H7 (cell line): ENCODE data around the gene UBE2E2. TPM values are rescaled to one million over a fixed set of nuclear protein-coding genes. Genes with fewer than 3 reads are reported as not detected.
A peak's percentile ranks its signal among the peaks of the same experiment; 100 is the strongest.

Experiments
- DNase-seq: peaks from one replicate; pipeline ENCODE4 v3.0.0; 2012
- H3K27me3 ChIP-seq: 2 replicates; pipeline ENCODE4 v1.6.0; 2011; ENCODE audit warnings: mild to moderate bottlenecking, low read length; ENCODE audit not compliant: control insufficient read depth, insufficient read depth
- H3K36me3 ChIP-seq: replicated peaks from 2 replicates; pipeline ENCODE4 v1.5.1; 2011; ENCODE audit warnings: low read length; ENCODE audit not compliant: control insufficient read depth, insufficient read depth
- H3K4me3 ChIP-seq: 2 replicates; pipeline ENCODE4 v1.5.1; 2011; ENCODE audit warnings: low read depth, mild to moderate bottlenecking, control low read depth, low read length, moderate library complexity; ENCODE audit not compliant: insufficient read depth
- total RNA-seq: library from RNA; depleted of rRNA; stranded (reverse); fragments of >200 nt; shearing (Covaris generic); gene quantifications from 2 replicates; pipeline ENCODE4 v1.2.3, GENCODE V29; 2014; rRNA removed

Gene UBE2E2
- 56.8 and 78.5 TPM in 2 replicates for total RNA-seq

DNA sequence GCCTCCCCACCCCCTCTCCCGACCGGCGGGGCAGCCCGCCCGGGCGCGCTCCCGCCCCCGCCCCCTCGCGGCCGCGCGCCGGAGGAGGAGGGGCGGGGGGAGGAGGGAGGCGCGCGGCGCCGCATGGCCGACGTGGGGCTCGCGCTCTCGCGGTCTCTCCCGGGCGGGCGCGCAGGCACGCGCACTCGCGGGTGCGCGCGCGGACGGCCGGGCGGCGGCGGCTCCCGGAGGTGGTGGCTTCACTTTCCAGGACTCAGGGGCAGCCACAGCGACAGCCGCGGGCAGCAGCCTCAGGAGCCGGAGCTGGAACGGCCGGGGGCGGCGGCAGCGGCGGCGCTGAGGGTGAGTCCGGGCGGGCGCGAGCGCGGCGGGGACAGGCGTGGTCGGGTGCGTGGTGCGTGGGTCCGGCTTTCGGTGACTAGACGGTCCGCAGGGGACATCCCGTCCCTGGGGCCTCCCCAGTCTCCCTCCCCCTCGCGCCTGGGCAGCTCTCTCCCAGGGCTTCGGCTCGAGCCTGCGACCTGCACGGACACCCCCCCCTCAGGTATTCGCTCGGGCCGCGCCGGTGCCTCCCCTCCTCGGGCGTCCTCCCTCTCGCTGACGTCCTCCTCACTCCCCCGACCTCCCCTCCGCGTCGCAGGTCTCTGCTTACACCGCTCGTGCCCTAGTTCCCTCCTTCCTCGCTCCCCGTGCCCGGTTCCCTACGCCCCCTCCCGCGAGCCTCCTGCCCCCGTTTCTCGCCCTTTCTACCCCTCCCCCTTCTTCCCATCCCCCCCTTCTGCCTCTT lies at the start of gene UBE2E2:
Gene UBE2E2, plus strand, starts transcription at position 407 of the 787 bp plus-strand sequence.
- DNase-seq, result peak; percentile 98
- Histone ChIP-seq H3K4me3 (peak within 1 kb of the TSS; percentile 96), H3K27me3 (peaks cover 7% of the 10 kb centered on the region), H3K36me3 (no peaks in the 10 kb centered on the region)

DNA sequence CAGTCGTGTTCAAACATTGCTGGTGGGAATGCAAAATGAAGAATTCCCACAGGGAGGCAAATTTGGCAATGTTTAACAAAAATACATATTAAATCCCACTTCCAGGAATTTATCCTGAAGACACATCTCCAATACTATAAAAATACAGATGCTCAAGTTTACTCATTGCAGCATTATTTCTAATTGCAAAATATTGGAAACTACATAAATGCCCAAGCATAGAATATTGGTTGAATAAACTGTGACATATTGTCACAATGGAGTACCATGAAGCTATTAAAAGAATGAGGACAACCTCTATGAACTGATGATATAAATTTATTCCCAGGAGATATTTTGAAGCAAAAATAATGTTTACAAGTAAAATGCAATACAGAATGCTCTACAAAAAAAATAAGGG lies 49.7 kb upstream of the UBE2E2 start:
- Histone ChIP-seq H3K27me3 (no peaks in the 10 kb centered on the region), H3K4me3 (no peak overlapping the region), H3K36me3 (no peaks in the 10 kb centered on the region)
- no peak for DNase-seq

DNA sequence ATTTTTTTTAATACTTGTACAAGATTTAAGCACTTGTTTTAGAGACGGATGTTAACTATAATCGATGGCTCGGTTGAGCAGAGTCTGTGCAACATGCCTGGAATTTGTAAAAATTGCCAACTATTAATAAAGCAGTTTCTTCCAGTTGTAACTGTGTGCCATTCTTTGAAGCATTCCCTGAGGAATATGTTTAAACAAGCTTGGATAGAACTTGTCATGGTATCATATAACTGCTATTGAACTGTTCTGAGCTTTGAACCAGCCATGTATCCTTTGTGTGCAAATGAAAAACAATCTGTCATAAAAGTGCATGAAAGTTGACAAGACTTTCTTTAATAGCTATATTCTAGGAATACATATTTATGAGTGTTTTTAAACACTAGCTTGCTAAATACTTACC lies 45.8 kb upstream of the UBE2E2 start:
- H3K36me3 ChIP-seq, result no peaks in the 10 kb centered on the region
- no peak overlapping the region for H3K4me3 ChIP-seq
- H3K27me3 ChIP-seq, result no peaks in the 10 kb centered on the region
- DNase-seq, result no peak

DNA sequence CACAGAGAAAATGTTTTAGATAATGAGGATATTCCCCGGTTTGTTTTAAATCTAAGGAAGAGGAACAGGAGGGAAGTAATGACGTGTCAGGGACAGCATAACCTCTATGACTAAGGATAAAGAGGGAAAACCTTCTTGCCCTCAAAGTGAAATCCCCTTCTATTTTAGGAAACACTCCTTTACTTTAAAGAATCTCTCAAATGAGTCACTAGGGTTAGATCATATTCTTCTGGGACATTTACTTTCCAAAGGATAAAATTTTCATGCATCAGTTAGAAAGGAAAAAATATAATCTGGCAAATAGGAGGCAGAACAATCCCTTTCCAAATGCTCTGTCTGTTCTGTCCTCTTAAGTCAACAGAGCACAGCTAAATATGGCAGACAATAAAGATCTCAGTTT lies 43.2 kb upstream of the UBE2E2 start:
- no peak for DNase-seq
- no peaks in the 10 kb centered on the region for H3K36me3 ChIP-seq
- no peak overlapping the region for H3K4me3 ChIP-seq
- H3K27me3 ChIP-seq, result no peaks in the 10 kb centered on the region

DNA sequence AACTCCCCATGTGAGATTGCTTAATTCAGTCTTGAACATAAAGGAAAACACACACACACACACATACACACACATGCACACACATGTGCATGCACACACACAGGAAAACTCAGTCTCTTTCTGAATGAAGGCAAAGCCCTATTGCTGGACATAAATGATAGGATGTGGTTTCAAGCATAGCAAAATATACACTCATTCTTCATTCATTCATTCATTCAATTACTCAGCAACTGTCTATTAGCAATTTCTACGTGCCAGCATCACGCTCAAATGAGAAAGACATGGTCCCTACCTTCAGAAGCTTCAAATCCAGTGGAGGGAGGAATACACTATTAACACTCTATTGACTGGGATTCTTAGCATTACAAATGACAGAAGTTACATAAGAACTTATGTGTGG lies 41.8 kb upstream of the UBE2E2 start:
- DNase-seq, result no peak
- H3K27me3 ChIP-seq, result no peaks in the 10 kb centered on the region
- H3K4me3 ChIP-seq, result no peak overlapping the region
- H3K36me3 ChIP-seq, result no peaks in the 10 kb centered on the region

DNA sequence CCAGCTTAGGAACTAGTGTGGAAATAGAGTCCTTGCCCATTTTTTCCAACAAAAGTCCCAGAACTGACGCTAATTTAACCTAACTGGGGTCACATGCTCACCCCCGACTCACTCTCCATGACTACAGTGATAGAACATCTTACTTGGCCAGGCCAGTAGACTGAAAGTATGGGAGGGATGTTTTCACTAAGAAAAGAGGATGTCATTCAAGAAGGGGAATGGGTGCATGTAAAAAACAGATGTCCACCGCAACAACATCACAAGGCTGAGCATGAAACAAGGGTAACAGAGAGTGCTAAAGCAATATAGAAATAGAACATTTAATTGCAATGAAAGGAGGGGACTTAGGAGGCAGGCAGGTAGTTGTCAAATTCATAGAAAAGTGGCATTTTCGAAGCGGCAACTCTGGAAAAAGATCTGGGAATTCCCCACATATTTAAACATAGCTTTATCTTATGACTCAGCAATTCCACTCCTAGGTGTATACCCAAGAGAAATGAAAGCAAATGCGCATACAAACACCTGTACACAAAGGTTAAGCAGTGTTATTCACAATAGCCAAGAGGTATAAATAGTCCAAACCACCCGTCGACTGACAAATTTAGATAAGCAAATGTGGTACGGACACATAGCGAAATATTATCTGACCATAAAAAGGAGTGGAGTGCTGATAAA lies 41.1 kb upstream of the UBE2E2 start:
- Histone ChIP-seq H3K4me3 (no peak overlapping the region), H3K36me3 (no peaks in the 10 kb centered on the region), H3K27me3 (no peaks in the 10 kb centered on the region)
- no peak for DNase-seq

DNA sequence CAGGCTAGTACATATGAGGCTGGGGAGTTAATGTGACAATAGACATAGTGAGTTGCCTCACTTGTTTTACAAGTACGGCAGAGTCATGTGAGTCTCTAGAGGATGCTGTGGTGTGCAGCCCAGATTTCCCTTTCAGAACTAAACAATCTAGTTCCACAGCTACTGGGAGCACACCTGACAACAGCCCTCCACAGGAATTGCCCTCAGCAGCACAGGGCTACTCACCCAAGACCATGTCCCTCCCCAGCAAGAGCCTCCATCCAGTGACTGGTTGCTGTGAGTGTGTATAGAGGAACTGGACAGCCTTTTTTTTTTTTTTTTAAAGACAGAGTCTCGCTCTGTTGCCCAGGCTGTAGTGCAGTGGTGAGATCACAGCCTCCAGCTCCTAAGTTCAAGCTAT lies 40.2 kb upstream of the UBE2E2 start:
- no peak for DNase-seq
- H3K36me3 ChIP-seq, result no peaks in the 10 kb centered on the region
- H3K27me3 ChIP-seq, result no peaks in the 10 kb centered on the region
- H3K4me3 ChIP-seq, result no peak overlapping the region

DNA sequence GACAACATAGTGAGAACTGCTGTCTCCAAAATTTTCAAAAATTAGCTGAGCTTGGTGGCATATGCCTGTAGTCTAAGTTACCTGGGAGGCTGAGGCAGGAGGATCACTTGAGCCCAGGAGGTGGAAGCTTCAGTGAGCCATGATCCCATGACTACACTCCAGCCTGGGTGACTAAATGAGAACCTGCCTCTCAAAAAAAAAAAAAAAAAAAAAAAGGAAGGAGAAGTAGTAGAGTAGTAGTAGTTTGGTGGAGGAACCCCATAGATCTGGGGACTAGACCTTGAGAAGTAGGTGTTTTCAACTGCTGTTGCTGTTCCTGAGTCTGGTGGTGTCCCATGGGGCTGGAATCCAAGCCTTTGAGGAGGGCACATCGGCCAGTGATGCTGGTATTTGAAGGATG lies 38.4 kb upstream of the UBE2E2 start:
- Histone ChIP-seq H3K27me3 (no peaks in the 10 kb centered on the region), H3K36me3 (no peaks in the 10 kb centered on the region), H3K4me3 (no peak overlapping the region)
- no peak for DNase-seq

DNA sequence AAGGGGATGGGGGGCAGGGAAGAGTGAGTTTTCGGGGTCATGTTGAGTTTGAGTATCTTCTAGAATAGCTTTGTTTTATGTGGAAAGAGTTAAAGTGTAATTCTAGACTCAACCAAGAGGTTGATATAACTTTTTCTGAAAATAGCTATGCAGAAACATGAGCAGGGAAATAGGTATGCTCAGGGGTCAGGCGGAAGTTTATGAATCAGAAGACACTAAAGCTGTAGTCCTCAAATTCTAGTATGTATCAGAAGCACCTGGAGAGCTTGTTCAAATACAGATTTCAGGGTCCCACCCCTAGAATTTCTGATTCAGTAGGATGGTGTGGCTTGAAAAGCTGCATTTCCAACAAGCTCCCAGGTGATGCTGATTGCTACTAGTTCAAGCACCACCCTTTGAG lies 37.6 kb upstream of the UBE2E2 start:
- H3K27me3 ChIP-seq, result no peaks in the 10 kb centered on the region
- DNase-seq, result no peak
- H3K4me3 ChIP-seq, result no peak overlapping the region
- no peaks in the 10 kb centered on the region for H3K36me3 ChIP-seq

DNA sequence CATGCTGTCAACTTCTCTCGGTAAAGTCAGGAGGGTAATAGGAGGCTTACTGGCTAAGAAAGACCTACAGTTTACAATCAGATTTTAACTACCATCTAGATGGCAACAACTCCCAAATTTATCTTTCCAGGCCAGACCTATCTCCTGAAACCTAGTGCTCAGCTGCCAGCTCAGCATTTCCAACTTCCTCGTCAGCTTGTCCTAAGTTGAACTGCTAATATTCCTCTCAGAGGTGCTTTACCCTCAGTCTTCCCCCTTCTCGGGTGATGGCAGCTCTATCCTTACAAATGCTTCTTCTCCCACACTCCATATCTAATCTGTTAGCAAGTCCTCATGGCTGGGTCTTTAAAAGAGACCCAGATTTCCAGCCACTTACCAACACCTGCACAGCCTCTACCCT lies 36.9 kb upstream of the UBE2E2 start:
- Histone ChIP-seq H3K4me3 (no peak overlapping the region), H3K36me3 (no peaks in the 10 kb centered on the region), H3K27me3 (no peaks in the 10 kb centered on the region)
- DNase-seq, result no peak

DNA sequence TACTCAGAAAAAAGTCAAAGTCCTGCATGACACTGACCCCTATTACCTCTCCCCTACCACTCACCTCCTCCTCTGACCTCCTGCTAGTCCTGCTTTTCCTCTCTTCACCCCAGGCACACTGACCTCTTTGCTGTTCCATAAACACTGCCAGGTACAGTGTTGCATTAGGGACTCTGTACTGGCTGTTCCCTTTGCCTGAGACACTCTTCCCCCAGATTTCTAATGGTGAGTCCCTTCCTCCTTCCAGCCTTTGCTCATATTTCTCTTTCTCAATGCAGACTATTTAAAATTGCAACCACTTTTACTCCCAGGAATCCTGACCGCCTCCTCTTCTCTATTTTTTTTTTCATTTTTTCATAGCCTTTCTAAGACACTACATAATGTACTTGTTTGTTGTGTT lies 36.3 kb upstream of the UBE2E2 start:
- Histone ChIP-seq H3K36me3 (no peaks in the 10 kb centered on the region), H3K4me3 (no peak overlapping the region), H3K27me3 (no peaks in the 10 kb centered on the region)
- no peak for DNase-seq

DNA sequence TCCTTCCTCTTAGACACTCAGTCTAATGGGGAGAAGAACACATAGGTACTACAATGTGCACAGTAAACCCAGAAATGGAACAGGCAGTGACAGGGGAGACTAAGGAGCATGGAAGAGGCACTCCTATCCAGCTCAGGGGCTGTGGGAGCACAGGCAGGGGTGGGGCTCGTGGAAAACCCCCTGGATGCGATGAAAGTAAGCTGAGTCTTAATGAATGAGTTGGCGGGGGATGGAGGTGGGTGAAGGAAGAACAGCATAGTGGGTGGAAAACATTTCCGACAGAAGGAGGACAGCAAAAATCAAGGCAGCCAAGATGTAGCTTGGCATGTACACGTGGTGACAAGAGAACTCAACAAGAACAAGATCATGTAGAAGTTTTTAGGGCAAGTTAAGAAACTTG lies 33.6 kb upstream of the UBE2E2 start:
- Histone ChIP-seq H3K27me3 (no peaks in the 10 kb centered on the region), H3K36me3 (no peaks in the 10 kb centered on the region), H3K4me3 (no peak overlapping the region)
- no peak for DNase-seq

DNA sequence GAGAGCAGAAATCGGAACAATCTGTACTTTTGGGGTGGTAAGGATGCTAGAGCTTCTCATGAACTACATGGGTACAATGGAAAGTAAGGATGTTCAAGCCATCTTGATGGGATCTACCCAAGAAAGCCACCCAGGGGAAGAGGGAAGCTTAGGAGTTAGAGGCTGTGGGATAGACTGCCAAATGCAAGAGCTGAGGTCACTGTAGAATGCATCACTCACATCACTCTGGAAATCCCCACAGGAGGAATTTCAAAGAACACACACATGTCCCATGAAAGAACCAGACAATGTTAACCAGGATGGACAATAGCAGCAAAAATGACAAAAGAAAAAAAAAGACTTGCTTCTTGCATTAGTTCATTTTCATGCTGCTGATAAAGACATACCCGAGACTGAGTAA lies 32.8 kb upstream of the UBE2E2 start:
- no peaks in the 10 kb centered on the region for H3K36me3 ChIP-seq
- H3K4me3 ChIP-seq, result no peak overlapping the region
- no peak for DNase-seq
- H3K27me3 ChIP-seq, result no peaks in the 10 kb centered on the region

DNA sequence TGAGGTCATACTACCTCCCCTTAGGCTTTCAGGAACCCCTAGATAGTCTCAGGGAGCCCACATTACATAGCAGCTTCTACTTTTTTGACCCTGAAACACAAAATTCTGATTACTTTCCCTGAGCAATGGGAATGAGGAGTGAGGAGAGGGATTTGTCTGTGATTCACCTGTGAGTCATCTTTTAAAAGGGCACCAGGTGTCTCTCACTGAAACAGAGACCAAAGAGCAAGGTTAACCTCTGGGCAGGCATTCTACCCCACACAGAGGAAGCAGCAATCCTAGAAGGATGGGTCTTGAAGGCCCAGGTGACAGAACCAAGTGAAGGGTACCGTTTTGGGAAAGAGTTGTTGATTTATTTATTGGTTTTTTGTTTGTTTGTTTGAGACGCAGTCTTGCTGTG lies 31.1 kb upstream of the UBE2E2 start:
- Histone ChIP-seq H3K4me3 (no peak overlapping the region), H3K36me3 (no peaks in the 10 kb centered on the region), H3K27me3 (no peaks in the 10 kb centered on the region)
- no peak for DNase-seq

DNA sequence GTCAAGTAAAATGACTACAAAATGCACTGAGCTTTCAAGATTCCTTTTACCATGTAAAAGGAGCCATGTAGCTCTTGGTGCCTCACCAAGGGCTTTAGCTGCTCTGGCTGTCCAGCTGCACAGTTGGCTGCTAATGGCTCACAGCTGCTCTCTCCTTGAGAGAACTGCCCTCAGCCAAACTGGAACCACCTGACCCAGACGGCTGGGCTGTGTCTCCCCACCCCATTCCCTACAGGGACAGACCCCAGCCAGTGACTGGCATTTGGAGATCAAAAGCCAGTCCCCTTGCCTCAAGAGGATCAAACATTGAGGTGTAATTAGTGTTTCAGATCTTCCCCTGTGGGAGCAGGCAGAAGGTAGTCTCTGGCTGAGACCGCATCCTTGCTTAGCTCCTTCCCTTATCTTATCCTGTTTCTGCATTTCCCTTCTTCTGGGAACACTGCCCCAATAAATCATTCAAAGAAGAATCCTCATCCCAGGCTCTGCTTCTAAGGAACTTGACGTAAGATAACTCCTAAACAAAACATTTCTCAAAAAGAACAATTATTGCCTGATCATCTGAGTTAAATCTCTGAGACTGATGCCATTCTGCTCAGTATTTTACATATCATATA lies 28.6 kb upstream of the UBE2E2 start:
- peak; percentile 5 for DNase-seq
- H3K36me3 ChIP-seq, result no peaks in the 10 kb centered on the region
- H3K27me3 ChIP-seq, result no peaks in the 10 kb centered on the region
- H3K4me3 ChIP-seq, result no peak overlapping the region
